HG03108 (cell line): ENCODE data around the gene HCRT.
"Not testable (repeated sequence)": the region's sequence is repeated elsewhere in the genome, so short reads cannot be mapped to it uniquely, and the experiment has no call there.

ENCODE experiments used
- ATAC-seq: cut with Tn5 transposase; IDR thresholded peaks from one replicate; pipeline ENCODE4 v1.9.1; 2021; ENCODE audit warnings: moderate library complexity; ENCODE audit not compliant: unreplicated experiment

Gene HCRT

DNA sequence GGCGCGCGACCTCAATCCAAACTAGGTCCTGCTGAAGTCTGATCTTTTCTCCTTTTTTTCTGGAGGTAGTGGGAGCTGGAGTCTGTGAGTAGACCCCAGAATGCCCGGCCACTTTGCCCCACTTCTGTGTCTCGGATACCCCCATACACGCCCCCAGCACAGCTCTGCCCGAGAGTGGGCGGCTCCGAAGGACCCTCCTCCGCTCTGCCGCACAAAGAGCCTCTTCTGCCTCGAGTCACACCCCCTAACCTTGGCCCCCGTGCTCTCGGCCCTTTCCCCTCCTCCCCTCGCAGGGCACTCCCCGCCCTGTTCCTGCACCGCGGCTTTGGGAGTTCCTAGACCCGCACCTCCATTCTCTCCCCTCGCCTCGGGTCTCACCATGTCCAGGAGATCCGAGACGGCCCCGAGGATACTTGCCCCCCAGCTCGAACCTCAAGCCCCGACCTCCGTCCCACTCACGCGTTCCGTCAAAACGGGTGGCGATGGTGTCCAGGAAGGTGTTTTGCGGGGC lies 4.8 kb downstream of the HCRT start:
- ATAC-seq = no peak

DNA sequence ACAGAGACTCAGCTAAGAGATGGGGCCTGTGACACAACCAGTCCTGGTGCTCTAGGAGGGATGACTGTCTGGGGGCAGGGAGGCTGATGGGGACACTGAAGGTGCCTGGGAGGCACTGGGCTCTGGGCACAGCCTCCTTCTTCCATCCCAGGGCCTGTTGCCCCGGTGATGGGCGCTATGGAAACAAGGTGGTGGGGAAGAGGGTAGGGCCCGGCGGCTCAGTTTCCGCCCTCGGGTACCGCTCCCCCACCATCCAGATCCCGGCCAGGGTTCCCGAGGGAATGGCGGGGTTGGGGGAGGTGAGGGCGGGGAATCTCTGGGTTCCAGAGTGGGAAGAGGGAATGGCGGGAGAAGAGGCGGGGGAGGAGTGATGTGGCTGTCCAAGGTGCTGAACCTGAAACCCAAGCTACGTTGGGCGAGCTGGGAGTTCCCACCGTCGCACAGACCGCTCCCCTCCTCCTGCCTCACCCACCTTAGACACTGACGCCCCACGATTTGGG lies 5.3 kb downstream of the HCRT start:
- ATAC-seq = no peak

DNA sequence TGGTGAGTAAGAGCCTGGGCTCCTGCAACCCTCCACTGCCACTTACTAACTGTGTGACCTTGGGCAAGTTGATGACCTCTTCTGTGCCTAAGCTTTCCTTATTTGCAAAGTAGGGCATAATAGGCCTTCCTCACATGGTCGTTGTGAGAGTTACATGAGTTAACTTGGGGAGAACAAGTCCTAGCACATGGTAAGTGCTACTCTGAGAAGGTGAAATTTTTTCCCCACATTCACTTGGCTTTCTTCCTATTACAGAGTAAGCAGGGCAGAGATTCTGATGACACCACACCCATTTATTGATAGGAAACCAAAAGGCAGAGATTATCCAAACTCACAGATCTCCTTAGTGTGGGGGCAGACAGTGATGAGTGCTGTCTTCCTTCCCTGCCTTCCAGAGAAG lies 5.9 kb downstream of the HCRT start:
- ATAC-seq = no peak

DNA sequence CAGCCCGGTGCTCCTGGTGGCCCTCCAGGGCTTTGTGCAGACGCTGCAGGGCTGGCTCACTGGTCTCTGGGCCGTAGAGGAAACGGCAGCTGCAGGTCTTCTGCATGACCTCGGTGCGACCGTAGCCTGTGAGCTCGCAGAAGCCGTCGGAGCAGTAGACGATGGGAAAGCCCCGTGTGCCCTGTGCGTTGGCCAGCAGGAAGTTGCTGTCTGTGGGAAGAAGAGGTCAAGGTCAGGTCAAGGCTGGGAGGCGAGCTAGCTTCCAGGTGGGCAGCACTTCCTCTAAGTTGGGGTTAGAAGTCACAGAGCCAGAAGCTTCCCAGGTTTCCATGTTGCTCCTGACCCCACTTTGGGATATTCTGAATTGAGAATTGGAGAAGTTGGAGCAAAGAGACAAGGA lies 6.4 kb downstream of the HCRT start:
- no peak for ATAC-seq

DNA sequence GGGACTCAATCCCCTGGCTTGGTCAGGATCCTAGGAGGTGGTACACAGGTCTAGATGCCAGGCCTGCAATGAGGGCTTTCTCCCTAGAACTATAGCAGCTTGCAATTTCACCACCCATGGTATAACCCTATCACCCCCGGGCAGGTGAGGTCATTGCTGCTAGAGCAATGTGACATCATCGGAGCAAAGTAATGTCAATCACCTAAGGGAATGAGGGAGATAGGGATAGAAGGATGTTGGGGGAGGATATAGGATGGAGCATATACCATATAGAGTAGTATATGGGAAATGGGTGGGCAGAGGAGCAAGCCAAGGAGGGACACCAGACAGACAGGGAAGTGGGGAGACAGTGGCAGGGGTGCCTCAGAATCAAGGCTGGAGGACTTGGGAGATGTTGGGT lies 7.6 kb downstream of the HCRT start:
- no peak for ATAC-seq

DNA sequence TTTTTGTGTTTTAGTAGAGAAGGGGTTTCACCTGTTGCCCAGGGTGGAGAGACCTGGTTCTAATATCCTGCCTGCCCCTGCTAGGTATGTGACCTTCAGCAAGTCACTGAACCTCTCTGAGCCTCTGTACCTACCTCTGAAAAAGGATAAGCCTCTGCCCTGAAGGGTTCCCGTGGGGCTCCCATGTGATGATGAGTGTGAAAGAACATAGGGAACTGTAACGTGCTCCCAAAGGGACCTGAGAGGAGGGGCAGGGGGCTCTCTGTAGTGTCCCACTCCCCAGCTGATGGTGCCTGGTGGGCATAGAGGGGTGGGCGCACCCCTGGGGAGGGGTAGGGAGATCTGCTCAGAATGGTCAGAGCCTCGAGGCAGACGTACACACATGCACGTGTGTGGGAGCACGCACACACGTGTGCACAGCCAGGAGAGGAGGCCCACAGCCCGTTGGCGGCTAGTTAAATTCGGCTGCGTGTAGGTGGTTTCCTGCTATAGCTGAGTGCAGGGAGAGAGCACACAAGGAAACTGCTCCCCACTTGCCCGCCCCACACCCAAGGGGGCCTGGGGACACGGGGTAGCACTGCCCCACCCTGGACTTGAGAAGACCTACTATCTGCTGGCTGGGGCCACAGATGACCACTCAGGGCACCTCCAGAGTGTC lies 11.0 kb downstream of the HCRT start:
- no peak for ATAC-seq

DNA sequence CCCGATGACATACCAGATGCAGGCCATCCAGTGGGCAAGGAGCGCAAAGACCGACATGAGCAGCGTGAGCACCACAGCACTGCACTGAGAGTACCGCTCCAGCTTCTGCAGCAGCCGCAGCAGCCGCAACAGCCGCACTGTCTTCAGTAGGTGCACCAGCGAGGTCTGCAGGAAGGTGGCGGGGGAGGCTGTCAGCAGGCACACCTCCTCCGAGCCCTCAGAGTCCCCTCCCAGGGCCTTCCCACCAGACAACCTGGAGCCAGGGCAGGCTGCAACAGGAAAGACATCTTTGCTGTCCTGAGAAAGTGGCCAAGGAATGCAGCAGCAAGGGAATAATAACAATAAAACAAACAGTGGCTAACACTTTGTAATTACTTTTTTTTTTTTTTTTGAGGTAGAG lies 13.4 kb downstream of the HCRT start:
- ATAC-seq = no peak

DNA sequence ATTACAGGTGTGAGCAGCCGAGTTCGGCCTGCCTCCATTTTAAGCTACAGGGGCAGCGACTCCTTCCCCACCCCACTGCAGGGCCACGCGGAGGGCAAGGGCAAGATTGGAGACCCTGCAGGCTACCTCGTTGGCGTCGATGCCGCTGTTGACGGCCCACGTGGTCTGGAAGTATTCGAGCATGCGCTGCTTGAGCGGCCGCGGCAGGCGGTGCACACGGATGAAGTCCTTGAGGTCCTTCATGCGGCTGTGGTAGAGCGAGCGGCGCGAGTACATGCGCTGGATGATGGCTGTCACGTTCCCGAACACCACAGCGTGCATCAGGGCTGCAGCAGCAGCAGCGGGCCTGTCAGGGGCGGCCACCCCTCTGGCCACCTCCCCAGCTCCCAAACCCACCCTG lies 15.9 kb downstream of the HCRT start:
- ATAC-seq = no peak

DNA sequence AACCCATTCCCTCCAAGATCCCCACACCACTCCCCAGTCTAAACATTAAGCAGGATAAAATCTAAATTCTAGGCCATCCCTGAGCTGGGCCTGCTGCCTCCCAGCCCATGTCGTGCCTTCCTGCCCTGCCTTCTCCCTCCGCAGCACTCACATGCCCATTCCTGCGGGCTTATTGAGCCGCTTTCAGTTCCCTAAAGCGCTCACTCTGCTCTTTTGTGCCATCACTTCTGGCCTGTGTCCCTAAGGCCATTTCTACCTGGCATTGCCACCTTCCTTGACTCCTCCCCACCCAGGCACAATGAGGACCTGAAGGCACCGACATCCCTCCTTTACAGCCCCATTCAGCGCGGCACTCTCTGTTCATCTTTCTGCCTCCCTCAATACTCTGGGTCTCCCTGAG lies 17.4 kb downstream of the HCRT start:
- no peak for ATAC-seq

DNA sequence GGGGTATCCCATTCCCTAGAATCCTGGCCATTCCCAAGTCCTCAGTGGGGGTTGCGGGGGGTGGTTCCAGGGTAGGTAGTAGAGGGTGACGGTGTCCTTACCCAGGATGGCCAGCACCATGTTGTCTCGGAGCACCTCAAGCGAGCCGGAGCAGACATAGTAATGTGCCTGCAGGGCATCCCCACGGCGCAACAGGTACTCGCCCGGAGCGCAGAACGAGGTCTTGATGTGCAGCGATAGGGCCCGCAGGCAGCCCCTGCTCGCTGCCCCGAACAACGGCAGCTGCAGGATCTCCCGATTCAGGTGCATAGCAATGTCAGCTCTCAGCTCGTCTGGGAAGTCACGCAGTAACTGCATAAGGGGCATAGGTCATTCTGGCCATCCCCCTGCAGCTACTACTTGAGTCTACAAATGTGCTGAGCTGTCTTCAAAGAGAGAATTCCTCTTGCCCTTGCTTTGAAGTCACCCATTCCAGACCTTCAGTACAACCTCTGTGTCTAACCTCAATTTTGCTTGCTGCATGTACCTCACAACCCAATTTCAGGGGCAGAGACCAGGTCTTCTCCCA lies 19.0 kb downstream of the HCRT start:
- ATAC-seq = no peak

DNA sequence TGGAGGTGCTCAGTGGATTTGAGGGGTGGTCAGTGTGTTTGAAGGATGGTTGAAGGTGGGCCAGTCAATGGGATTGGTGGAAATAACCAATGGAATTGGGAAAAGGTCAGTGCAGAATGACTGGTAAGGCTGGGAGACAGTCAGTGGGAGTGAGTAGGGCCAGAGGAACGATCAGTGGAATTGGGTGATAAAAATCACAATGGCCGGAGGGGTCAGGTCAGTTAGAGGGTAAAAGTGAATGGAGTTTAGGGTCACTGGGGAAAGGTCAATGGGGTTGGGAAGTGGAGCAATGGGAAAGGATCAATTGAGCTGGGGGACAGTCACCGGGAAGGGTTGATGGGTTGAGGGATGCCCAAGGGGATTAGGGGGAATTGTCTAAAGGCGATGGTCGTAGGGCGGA lies 19.5 kb downstream of the HCRT start:
- ATAC-seq = no peak

DNA sequence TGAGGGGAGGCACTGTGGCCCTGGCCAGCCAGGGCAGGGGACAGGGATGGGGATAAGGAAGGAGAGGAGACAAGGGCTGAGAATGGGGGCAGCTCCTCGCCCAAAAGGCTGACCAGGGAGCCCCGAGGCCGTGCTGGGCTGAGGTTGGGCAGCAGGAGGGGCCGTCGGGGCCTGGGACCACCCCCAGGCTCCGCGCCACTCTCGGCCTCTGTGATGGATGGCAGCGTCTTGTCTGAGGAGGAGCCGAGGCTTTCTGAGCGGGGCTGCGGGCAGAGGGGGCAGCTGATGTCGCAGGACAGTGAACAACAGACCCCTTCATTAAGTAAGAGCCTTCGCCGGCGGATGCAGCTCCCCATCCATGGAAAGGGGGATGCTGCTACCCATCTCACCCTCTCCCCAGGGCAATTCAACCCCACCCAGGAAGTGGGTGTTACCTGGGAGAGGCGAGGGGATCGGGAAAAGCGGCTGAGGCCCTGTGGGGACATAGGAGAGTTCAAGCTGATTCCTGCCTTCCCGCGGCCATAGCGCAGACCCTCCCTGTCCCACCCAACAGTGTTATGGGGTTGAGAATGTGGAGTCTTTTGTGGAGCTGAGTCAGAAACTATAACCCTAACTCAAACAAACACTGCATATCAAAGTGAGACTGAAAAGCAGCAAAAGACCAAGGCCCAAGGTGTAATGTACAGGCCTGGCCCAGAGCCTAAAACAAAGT lies 21.4 kb downstream of the HCRT start:
- no peak for ATAC-seq

DNA sequence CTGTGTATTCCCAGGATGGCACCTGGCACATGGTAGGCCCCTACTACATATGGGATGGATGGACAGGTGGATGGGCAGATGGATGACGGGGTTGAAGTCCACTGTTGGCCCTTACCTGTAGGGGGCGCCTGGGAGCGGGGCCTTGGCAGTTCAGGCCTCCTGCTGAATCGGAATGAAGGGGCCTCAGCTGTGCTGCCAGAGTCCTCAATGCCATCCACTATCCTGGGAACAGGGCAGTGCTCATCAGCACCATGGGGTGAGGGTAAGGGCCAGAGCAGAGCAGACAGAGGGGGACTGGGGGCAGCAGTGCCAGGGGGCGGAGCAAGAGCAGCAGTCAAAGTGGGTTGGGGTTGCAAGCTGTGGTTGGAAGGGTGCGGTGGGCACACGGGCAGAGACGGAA lies 22.1 kb downstream of the HCRT start:
- ATAC-seq = no peak

DNA sequence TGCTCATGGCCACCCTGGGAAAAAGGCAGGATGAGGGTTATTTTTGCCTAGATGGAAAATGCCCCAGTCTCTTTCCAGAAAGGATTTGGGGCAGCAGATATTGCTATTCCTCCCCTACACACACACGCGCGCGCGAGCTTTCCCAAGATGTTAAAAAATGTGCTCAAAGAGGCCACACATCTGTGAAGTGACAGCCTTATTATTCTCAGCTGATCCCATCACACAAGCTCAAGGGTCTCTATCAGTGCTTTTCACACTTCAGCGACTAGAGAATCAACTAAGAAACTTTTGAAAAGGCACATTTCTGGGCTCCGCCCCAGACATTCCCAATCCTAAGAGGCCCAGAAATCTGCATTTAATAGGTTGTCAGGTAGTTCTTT lies 24.7 kb downstream of the HCRT start:
- no peak for ATAC-seq

DNA sequence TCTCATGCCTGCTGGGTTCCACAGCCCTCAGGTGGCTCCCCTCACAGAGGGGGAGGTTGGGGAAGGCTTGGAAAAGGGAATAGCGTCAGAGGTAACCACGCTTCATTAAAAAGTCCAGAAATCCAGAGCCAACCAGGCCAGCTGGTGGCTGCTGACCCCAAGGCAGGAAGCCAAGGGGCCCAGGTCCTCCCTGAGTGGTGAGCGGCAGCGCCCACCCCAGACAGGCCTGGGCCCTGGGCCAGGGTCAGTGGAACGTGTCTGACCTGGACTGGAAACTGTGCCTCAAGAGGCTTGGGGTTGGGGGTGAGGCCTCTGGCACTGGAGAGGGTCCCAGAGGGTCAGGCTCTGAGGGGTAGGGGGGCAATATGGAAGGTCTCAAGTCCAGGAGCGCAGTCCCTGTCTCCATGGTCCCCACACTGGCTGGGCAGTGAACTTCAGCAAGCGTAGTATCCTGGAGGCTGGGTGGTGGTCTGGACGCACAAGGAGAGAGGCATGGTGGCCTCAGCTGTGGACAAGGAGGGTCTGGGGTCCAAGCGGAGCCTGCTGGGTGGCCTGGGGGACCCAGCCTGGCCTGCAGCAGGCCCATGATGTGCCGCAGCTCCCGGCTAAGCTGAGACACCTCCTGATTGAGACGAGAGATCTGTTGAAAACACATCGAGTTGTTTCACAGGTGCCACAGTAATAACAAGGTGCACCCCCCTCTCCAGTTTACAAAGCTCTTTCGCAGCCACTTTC lies 25.3 kb downstream of the HCRT start:
- ATAC-seq = no peak

DNA sequence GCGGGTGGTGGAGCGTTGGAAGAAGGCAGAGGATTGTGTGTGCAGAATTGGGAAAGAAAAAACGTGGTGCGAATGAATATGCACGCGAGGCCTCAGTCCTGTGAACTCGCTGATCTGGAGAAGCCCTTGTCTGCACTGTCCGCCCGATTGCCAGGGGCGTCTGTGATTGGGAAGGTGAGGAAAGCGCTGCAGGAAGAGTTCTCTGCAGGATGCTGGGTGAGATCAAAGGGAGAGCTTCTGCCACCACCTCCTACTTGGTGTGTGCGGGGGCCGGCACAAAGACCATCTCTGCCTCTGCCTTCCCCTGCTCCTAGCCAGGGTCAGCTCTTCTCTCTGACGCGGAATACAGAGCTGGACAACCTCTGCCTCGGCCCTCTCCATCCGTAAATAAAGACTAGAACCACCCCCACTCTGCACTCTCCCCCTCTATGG lies 29.6 kb downstream of the HCRT start:
- ATAC-seq = no peak

DNA sequence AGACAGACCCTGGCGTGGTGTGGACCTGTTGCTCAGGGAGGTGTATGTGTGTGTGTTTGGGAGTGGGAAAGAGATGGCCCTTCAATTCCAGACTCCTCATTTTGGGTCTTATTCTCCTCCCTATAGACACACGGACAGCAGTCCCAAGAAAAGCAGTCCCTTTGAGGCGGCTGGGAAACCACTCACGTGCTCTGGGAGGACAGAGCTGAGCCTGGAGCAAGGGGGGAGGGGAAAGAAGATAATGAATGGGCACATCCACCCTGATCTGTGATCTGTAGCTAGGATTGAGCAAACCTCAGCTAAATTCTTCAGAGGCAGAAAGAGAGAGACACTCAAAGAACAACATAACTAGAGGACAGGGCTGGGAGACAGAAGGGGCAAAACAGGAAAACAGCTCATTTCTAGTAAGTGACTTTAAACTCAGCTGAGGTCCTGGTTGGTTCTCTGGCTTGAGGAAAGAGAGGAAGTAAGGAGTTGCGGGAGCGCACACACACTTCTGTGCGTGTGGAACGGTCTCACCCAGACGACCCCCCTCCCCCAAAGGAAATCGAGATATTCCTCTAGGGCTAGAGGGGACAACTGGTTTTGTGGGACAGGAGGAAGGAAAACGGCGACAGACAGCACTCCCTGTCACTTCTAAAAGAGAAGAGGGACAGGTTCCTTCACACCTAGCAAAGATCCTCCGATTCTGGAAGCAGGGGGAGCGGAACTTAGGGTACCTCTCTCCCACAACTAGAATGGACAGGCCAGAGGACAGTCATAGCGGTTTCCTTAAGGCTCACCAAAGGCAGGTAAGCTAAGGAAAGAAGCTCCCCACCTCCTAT lies 31.1 kb downstream of the HCRT start:
- no peak for ATAC-seq

DNA sequence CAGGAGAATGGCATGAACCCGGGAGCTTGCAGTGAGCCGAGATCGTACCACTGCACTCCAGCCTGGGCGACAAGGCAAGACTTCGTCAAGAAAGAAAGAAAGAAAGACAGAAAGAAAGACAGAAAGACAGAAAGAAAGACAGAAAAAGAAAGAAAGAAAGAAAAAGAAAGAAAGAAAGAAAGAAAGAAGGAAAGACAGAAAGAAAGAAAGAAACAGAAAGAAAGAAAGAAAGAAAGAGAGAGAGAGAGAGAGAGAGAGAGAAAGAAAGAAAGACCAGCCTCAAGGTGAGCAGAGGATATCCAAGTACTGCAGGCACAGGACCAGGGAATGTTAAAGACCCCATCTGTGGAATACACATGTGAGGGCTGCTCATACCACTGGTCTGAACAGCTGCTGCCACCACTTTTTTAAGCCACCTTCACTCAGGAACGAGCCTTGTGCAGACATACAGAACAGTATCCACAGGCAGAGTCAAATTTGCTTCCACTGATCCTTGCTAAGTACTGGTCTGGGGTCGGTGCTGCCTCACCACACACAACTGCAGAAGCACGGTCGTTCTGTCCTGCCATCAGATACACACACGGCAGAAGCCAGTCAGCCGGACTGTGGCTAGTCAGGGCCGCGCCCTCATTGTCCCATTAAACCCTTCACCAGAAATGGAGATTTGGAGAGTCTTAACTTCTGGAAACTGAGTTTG lies 38.2 kb downstream of the HCRT start:
- no peak for ATAC-seq

DNA sequence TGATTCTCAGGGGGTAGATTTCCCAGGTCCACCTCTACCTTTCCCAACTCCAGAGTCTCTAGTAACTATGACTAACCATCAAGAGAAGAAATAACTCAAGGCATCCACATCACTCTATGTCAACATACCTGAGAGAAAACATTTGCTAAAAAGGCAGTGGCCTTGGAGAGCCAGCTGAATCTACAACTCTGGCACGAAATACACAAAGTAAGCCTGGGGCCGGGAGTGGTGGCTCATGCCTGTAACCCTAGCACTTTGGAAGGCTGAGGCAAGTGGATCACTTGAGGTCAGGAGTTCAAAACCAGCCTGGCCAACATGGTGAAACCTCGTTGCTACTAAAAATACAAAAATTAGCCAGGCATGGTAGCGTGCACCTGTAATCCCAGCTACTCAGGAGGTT lies 42.1 kb downstream of the HCRT start:
- not testable (repeated sequence) for ATAC-seq

DNA sequence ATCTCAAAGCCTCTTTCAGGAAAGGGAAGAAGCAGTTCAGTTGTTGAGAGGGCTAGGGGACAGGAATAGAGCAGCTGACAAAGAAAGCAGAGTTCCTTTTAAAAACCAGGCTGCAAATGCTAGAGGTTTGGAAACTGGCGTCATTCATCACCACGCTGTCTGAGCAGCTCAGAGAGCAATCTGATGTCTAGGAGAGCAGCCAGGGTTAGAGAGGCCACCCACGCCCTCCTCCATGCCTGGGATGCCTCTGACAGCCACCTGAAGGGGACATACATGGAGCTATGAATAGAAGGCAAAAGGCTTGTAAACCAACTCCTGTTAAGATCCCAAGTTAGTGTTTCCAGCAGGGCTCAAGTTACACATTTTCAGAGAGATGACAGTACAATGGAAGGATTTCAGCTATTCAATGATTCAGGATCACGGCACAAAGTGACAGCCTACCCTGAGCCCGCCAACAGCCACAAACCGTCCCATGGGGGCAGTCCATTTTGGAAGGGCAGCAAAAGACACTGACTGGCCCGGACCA lies 42.8 kb downstream of the HCRT start:
- no peak for ATAC-seq
